Midbrain (tissue), 1 donor: ENCODE results near the gene CNTN4.
"Not testable (repeated sequence)": the region's sequence is repeated elsewhere in the genome, so short reads cannot be mapped to it uniquely, and the experiment has no call there.

Source experiments
- DNase-seq: peaks from one replicate; lab custom pipeline; 2025; lab: John Stamatoyannopoulos, UW

CNTN4 gene

DNA sequence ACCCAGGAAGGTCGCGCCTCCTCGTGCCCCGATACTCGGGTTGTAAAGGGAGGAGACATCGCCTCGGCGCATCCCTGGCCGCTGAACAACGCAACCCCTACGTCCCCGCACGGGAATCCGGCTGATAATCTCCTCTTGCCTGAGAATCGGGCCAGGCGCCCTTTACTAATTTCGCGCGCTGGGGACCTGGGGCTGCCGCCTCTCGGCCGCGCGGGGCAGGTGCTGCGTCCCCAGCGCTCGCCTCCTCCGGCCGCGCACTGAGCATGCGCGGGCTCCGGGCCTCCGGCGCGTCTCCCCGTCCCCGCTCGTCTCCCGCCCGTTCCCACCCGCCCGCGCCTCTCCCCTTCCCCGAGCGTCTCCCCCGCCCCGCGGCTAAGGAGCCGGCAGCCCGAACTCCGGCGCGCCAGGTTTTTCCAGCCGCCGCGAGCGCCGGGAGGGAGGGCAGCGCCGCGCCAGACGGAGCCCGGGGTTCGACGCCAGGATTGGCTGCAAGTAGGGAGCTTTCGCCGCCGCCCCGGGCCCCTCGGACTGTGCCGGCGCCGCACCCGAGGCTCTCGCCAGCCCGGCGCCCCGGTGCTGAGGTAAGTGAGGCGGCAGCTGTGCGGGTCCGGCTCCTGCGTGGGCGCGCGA lies at the start of gene CNTN4:
Gene CNTN4, plus strand, starts transcription at position 469 of the 630 bp plus-strand sequence.
- peak; percentile 35 for DNase-seq

DNA sequence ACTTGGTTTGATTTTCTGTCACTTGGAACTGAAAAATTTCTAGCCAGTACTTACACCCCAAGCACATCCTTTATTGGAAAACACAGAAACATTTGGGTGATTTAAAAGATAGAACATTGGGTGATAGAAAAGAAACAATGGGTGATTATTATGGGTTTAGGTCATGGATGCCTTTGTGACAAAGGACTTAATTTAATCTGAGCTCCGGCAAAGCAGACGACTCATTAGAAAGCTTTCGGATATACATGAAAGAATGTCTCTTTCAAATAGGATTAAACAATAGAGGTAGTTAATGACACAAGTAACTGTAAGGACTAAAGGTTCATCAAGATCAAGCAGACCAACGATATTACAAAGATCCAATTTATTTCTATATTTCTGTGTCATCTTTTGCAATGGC lies 37.3 kb upstream of the CNTN4 start:
- DNase-seq, result peak; percentile 25

DNA sequence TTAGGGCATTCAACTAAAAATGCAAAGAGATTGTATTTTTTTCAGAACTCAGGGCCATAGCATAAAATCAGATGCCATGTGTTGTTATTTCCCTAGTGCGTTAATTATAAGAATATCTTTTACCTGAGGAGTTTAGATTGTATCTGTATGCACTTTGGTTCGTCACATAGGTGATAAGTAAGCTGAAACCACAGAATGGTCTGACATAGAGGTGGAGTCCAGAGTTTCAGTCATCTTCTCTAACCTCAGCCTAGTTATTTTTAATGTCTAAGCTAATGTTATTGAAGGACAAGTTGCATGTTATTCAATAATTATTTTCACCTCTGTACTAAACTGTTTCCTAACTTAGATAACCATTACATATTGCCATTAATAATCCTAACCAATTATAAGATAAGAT lies 27.1 kb upstream of the CNTN4 start:
- no peak for DNase-seq

DNA sequence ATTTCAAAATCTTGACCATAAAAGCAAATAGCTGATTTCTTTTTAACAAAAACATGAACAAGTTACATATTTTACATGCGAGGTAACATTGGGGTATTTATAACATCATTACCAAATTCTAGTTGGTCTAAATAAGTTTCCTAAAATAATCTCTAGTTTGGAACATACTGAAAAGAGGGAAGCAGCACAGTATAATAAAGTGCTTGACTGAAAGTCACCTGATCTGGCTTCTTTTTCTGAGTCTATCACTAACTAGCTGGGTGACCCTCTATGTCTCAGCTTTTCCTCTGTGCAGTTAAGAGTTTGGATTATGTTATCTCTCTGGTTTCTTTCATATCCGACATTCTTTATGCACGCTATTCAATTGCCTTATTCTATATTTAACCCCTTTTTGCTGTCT lies 19.8 kb upstream of the CNTN4 start:
- no peak for DNase-seq

DNA sequence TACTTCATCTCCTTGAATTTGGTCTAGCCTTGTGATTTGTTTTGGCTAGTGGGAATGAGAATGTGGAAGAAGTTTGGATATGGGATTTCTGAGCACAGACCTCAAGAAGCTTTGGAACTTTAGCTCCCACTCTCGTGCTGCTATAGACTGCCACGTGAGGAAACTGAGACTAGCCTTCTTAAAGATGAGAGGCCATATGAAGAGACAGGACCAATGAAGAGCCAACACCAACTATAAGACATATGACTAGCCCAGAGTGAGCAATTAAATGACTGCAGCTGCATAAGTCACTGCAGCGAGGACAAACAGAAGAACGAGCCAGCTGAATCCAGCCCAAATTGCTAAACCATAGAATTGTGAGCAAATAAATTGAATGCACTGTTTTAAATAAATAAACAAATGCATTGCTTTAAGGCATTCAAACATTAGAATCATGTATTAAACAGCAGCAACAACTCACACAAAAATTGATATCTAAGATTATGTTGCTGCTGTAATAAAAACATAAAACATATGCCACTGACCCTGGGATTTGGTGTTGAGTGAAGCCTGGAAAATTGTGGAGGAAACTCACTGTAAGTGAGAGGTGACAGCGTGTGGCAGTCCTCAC lies 15.7 kb upstream of the CNTN4 start:
- no peak for DNase-seq

DNA sequence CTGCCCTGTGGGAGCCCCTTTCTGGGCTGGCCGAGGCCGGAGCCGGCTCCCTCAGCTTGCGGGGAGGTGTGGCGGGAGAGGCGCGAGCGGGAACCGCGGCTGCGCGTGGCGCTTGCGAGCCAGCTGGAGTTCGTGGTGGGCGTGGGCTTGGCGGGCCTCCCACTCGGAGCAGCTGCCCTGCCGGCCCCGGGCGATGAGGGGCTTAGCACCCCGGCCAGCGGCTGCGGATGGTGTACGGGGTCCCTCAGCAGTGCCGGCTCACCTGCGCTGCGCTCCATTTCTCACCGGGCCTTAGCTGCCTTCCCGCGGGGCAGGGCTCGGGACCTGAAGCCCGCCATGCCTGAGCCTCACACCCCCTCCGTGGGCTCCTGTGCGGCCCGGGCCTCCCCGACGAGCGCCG lies 15.1 kb upstream of the CNTN4 start:
- not testable (repeated sequence) for DNase-seq

DNA sequence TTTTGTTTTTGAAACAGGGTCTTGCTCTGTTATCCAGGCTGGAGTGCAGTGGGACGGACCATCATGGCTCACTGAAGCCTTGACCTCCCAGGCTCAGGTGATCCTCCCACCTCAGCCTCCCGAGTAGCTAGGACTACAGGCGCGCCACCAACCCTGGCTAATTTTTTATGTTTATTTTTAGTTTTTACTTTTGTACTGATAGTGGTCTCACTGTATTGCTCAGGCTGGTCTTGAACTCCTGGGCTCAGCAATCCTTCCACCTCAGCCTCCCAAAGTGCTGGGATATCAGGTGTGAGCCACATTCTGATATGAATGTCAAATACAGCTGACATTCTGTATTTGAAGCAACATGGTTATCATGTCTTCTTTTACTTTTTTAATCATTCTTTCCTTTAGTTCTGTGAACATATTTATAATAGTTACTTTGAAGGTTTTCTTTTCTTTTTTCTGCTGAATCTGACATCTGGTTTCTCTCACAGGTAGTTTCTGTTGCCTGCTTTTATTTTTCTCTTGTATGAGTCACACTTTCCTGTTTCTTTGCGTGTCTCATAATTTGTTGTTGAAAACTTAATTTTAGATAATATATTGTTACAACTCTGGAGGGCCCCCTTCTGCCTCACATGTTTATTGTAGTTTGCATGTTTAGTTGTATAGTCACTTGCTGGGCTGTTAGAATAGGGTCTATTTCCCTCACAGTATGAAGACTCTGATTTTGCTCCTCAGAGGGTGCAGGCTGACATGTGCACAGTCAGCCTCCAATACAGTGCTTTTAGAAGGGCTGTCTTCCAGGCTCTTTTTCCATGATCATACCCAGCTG lies 8.4 kb upstream of the CNTN4 start:
- no peak for DNase-seq

DNA sequence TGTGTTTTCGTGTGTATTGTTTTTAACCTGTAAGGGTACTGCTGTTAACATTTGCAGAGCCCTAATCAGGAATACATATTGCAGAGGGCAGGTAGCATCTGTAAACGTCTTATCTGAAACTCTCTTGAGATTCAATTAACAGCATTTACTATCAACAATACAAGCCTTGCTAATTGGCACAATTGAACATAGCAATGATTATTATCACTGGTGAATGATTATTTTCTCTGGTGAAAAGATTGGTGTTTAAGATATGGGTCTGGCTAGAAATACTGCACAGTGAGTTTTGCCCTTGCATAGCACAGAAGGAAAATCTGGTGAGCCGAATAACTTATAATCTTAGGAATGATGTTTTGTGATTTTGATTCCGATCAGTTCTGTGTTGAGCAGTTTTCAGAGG lies 5.9 kb upstream of the CNTN4 start:
- no peak for DNase-seq

DNA sequence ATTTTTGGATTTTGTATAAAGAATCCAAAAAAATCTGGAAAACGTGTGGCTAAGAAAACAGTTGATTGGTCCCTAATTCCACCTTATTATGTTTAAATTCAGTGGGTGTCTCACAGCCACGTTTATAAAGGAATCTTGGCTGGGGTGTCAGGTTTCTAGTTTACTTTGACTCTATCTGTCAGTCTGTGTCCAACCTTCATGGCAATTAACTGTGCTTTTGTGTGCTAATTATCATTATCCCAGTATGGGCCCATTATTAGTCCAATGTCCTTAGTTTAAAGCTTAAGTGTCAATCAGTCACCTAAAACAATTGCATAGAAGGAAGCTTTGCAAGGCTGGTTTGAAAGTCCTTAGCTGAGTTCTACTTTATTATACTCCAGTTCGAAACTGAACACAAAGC lies 3.7 kb upstream of the CNTN4 start:
- DNase-seq, result no peak

DNA sequence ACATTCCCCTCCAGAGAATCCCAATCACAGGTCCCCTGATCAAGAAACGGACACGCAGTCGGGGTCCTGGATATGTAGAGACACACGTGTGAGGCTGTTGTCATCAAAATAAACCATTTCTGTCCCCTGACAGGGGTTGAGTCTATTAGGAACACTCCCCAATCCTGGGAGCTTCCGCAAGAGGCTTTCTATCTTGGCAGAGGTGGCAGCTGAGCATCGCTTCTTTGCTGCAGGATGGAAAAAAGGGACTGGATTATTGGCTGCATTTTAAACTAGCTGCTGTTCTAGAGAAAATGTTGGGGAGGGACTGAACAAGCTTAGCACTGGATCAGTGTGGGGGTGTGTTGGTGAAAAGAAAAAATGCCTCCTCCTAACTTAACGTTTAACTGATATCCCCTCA lies 2.5 kb upstream of the CNTN4 start:
- DNase-seq, result peak; percentile 5

DNA sequence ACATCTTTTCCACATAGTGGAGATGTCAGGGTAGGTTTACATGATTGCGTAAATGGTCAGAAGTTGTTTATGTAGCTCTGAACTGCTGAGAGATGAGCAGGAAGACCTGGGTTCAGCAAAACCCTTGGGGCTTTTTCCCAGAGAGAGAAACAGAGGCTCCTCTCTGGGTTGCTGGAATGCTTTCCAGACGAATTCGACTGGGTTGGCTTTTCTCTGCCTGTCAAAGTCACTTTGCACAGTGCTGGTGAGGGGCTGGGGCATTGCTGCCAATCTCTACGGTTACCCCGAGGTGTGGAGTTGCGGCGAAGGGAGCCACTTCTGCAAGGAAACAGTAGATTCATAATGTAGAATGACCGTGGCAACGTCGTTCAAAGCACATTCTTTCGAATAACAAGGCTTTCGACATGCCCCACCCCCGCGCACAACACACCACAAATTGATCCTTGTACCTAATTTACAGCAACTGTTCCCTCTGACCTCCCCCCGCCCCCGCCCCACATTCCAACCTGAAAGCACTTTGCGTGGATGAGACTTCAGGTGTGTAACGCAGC lies 950 bp upstream of the CNTN4 start:
- no peak for DNase-seq

DNA sequence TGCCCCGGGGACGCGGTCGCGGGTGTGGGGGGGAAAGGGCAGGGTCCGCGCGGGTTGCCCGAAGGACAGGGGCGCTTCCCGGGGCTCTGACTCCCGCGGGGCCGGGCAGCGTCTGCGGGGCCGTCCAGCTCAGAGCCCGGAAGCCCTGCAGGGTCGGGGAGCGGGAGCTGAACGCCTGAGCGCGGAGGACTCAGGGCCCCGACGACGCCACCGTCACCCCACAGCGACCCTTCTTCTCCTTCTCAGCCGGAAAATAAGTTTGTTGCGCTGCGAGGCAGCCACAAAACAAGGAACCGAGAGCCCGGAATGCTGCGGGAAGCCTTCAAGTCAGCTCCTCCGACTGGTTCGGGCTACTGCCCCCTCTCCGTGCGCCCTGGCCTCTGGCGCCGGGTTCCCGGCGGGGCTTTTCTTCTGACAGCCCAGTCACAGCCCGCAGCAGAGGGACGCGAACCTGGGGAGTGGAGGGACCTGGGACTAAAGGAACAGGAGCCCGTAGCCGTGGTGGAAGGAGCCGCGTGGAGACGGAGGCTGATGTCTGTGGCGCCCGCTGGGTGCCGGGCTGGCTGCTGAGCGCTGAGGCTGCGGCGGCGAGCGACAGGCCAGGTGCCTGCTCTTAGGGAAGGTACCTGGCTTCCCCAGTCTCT lies 484 bp downstream of the CNTN4 start:
- DNase-seq, result no peak

DNA sequence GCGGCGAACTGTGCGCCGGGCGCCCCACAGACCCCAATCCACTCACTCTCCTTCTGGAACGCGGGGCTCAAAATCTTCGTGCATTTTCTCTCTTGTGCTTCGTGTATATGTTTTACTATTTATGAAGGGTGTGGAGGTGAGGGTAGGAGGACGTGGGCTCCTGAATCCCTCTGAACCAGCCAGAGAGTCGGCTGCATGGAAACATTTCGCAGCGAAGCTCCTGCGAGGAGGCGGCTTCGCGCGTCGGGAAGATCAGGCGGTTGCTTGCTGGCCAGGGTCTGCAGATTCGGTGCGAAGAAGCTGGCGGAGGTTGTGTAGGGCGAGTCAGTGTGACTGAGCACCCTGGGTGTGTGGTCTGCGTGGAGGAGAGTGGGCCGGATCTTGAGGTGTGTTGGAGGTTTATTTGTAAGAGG lies 1.1 kb downstream of the CNTN4 start:
- no peak for DNase-seq

DNA sequence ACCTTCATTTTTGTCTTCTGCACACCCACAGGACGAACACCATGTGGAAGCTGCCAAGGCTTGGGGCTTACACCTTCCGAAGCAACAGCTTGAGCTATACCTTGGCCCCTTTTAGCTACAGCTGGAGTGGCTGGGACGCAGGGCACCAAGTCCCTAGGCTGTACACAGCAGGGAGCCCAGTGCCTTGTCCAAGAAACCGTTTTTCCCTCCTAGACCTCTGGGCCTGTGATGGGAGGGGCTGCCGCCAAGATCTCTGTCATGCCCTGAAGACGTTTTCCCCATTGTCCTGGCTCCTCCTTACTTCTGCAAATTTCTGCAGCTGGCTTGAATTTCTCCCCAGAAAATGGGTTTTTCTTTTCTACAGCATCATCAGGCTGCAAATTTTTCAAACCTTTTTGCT lies 7.8 kb downstream of the CNTN4 start:
- DNase-seq, result no peak

DNA sequence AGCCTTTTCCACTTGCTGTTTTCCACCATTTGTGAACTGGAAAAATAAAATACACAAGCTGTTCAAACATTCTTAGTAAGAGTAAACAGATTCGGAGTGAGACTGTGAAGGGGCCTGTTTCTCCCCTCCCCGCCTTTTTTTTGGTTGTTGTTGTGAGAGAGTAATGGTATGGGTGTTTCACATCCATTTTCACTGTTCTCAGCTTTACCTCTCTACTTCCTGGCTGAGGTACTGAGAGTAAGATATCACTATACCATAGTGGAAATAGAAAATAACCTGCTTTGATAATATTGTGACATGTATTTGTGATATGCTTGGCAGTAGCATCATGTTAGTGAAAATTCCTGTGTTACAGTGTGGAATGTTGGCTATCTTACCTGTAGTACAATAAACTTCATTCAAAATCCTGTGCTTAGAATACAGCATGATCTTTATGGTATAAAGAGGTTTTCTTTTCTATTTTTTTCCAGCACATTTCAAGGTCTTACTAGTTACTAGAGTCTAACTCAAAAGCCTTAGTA lies 12.0 kb downstream of the CNTN4 start:
- no peak for DNase-seq

DNA sequence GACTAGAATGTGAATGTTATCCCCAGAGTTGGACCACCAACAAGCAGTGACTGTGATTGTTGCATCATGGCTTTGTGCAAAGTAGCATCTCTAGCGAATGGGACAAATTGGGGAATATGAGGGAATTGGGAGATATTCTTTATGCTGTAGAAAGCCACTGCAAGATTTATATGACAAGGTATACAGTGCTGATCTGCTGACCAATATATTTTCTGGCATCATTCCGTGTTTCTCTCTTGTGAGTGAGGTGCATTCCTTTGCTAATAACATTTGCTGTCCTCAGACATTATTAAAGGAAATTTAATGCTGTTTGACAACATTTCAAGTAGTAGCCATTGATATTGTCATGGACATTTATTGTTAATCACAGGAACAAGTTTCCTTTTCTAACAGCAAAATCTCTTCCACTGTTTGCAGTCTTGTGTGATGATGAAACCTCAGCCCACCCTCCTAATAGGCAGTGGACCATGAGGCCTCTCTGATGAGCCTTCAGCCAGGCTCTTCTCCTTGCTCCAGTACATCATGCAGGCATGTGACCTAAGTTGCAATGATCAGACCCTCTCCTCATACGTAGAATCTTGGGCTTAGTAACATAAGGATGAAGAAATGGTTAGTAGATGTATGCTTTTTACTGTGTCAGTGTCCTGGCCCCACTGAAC lies 16.1 kb downstream of the CNTN4 start:
- no peak for DNase-seq

DNA sequence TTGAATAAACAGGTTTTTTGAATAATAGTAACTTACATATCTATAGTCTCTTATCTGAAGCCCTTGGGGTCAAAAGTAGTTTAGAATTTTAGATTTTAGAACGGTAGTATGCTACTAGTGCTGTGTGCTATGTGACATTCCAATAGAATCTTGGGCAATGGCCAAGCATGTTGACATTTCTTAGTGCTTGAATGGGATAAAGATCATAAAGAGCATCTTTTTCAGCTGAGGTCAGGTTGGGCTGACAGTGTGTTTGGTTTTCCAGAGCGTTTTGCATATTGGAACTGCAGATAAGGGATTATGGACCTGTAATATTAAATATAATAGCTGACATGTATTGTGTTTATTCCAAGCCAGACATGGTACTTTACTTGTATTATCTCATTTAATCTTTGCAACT lies 32.1 kb downstream of the CNTN4 start:
- no peak for DNase-seq

DNA sequence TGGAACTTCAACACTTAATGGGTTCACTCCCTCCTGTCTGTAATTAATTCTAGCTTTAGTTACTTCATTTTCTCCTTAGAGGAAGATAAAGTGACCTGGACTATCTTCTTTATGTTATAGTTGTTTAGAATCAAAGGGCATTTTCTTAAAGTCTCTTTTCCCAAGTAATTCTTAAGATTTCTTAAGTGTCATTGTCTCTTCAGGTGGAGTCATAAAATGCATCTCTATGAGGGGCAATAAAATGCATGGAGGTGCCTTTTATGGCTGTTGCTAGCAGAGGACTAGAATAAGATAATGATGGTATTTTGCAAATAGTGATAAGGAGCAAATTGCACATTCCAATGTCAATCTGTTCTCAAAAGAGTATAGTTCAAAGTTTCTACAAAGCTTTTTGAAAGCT lies 34.5 kb downstream of the CNTN4 start:
- no peak for DNase-seq

DNA sequence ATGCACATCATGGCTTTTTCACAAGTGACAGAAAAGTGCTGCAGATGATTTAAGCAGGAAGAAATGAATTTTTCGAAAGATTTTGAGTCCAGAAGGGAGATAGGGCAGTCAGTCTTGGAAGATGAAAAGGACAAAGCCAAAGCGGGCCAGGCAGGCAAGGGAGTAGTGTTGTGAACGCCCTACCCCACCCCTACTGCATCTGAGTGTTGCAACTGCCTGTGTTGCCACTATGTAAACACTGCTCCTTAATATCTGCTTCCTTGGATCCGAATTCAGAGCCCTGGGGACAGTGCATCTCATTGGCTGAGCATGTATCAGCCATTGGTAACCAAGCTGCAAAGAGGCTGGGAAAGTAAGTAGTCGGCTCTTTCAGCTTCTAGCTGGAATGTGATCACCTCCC lies 39.0 kb downstream of the CNTN4 start:
- DNase-seq, result no peak

DNA sequence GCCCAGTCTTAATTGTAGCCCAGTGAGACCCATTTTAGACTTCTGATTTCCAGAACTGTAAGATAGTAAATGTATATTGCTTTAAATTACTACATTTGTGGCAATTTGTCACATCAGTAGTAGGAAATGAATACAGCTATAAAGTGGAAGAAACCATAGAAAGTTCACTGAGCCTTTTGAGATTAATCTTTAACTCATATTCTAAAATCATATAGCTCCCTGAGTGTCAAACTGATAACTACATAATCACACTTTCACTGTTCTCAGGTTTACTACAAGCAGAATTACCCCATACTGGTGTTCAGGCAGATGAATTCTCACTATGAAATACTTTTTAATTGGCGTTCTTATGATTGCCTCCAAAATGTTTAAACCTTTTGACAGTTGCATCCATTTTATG lies 42.8 kb downstream of the CNTN4 start:
- no peak for DNase-seq

DNA sequence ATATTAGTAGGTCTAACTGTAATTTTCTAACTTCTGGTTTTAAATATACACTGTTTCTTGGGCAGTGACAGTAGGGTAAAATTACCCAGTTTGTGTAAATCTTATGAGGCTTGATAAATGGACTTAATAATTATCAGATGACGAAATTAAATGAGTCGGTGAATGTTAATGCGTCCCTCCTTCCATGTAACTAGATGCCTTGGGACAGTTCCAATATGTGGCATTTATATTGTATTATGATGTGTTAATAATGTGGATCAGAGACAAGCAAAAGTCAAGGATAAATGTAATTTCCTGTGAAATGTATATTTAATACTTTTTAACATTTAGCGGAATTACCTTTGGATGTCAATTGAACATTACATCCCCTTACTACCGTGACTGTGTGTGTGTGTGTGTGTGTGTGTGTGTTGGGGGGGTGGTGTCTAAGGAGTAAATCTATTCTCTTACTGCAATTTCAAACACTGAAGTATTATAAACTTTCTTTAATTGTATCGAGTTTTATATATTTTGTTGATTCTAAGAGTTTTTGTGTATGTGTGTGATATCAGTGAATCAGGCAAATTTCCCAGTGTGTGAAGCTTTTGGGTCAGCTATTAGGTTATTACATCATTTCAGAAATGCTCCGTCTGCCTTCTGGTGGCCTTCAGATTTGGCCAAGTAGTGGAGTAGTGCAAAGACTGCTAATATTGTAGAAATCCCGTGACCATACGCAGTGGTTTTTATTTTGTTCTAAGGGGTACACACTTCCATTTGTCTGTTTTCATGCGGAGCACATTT lies 50.1 kb downstream of the CNTN4 start:
- DNase-seq, result no peak
